GM12891 (cell line): Measurements from ENCODE around the gene PLXND1.

Experiments used
- PAX5 ChIP-seq: IDR thresholded peaks from 2 replicates; pipeline ENCODE4 v1.6.1; 2011; ENCODE audit warnings: low read length, moderate library complexity, mild to moderate bottlenecking; ENCODE audit not compliant: insufficient read depth, severe bottlenecking
- POLR2A ChIP-seq: IDR thresholded peaks from 2 replicates; pipeline ENCODE4 v1.6.1; 2011; ENCODE audit warnings: low read depth, low read length, control low read depth
- POLR2AphosphoS5 ChIP-seq: IDR thresholded peaks from 2 replicates; pipeline ENCODE4 v1.6.1; 2011; ENCODE audit warnings: low read depth, low read length, control low read depth
- POU2F2 ChIP-seq: IDR thresholded peaks from 2 replicates; pipeline ENCODE4 v1.6.1; 2011; ENCODE audit warnings: low read depth, mild to moderate bottlenecking, control low read depth, low read length, moderate library complexity
- SPI1 ChIP-seq: IDR thresholded peaks from 2 replicates; pipeline ENCODE4 v1.6.1; 2011; ENCODE audit warnings: low read depth, low read length, control low read depth
- TAF1 ChIP-seq: IDR thresholded peaks from 2 replicates; pipeline ENCODE4 v1.6.1; 2011; ENCODE audit warnings: low read depth, low read length, control low read depth

GRCh38 chr3:129595544-129596193, 10.8 kb downstream of the PLXND1 start:
- TF ChIP-seq POLR2AphosphoS5: no peak
- no peak for TF ChIP-seq TAF1
- no peak for TF ChIP-seq POLR2A
- no peak for TF ChIP-seq SPI1
- no peak for TF ChIP-seq PAX5
- no peak for TF ChIP-seq POU2F2
